Measurements from ENCODE around the gene TRPM5.

DNA sequence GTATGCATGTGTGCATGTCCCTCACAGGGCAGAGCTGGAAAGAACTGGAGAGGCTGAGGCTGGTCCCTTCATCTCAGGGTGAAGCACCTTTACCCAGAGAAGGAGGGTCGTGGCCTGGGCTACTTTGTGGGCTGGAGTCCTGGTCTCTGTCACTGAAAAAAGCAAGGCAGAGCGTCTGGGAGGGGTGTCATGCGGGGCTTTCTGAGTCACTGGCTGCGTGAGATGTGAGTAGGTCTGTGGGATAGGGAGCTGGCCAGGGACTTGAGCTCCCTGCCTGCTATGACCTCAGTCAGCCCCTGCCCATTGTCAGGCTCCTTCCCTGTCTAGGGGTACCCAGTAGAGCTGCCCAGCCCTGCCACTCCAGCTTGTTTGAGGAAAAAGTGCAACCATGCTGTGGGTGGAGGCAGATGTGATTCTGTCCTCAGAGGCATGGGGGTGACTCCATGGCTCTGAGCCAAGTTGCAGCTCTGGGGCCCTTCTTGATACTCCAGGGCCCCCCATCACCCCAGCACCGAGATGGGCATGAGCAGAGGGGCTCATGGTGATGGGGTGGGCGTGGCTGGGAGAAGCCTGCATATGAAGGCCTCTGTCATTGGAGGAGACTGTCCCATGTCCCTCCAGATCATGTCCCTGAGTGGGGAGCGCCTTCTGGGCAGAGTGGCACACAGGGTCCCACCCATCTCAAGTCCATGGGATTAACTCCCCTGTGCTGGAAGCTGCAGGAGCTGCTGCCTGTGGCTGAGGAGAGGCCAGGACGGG is 28.3 kb upstream of the TRPM5 start:
- TF ChIP-seq, protein P1, sequence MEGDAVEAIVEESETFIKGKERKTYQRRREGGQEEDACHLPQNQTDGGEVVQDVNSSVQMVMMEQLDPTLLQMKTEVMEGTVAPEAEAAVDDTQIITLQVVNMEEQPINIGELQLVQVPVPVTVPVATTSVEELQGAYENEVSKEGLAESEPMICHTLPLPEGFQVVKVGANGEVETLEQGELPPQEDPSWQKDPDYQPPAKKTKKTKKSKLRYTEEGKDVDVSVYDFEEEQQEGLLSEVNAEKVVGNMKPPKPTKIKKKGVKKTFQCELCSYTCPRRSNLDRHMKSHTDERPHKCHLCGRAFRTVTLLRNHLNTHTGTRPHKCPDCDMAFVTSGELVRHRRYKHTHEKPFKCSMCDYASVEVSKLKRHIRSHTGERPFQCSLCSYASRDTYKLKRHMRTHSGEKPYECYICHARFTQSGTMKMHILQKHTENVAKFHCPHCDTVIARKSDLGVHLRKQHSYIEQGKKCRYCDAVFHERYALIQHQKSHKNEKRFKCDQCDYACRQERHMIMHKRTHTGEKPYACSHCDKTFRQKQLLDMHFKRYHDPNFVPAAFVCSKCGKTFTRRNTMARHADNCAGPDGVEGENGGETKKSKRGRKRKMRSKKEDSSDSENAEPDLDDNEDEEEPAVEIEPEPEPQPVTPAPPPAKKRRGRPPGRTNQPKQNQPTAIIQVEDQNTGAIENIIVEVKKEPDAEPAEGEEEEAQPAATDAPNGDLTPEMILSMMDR (IDR thresholded peaks at IDR 0.05): no peak
- no peak for TF ChIP-seq POLR2A (IDR thresholded peaks at IDR 0.05)

All from heart left ventricle (tissue), 13 donors.